Trophoblast cell (in vitro differentiated cells and primary cell): Measurements from ENCODE around the gene CBL.

ENCODE experiments used
- DNase-seq, 2 donors: peaks; one replicate each; pipeline ENCODE4 v3.0.0-alpha.2; 2016
- H2AFZ ChIP-seq: 2 replicates; pipeline ENCODE4 v1.6.1; 2013; ENCODE audit warnings: low read length, moderate library complexity, mild to moderate bottlenecking; ENCODE audit not compliant: insufficient read depth, poor library complexity
- H2AK5ac ChIP-seq: 2 replicates; pipeline ENCODE4 v1.6.1; 2013; ENCODE audit warnings: mild to moderate bottlenecking, low read length
- H2BK120ac ChIP-seq: 2 replicates; pipeline ENCODE4 v1.6.1; 2013; ENCODE audit warnings: low read length, mild to moderate bottlenecking, moderate library complexity; ENCODE audit not compliant: insufficient read depth, poor library complexity
- H2BK12ac ChIP-seq: 2 replicates; pipeline ENCODE4 v1.6.1; 2013; ENCODE audit warnings: mild to moderate bottlenecking, low read length, moderate library complexity
- H2BK5ac ChIP-seq: 2 replicates; pipeline ENCODE4 v1.6.1; 2013; ENCODE audit warnings: low read length, low read depth, moderate library complexity, mild to moderate bottlenecking; ENCODE audit not compliant: poor library complexity
- H3K14ac ChIP-seq: 2 replicates; pipeline ENCODE4 v1.6.1; 2013; ENCODE audit warnings: mild to moderate bottlenecking, low read length
- H3K18ac ChIP-seq: 2 replicates; pipeline ENCODE4 v1.6.1; 2013; ENCODE audit warnings: mild to moderate bottlenecking, low read length
- H3K23ac ChIP-seq: 2 replicates; pipeline ENCODE4 v1.6.1; 2013; ENCODE audit warnings: low read length
- H3K27ac ChIP-seq: 2 replicates; pipeline ENCODE4 v1.5.1; 2013; ENCODE audit warnings: low read depth, mild to moderate bottlenecking, inconsistent platforms, low read length, moderate library complexity
- H3K27me3 ChIP-seq: 2 replicates; pipeline ENCODE4 v1.6.1; 2013; ENCODE audit warnings: inconsistent platforms, mild to moderate bottlenecking, low read length, moderate library complexity; ENCODE audit not compliant: insufficient read depth
- H3K36me3 ChIP-seq, 2 experiments: 1 replicate in 1 of 2; 2 replicates in 1 of 2; pipeline ENCODE4 v1.6.1; 2013; ENCODE audit warnings: low read length in 2 of 2, mild to moderate bottlenecking in 2 of 2, moderate library complexity in 1 of 2; ENCODE audit not compliant: insufficient read depth in 2 of 2, control insufficient read depth in 1 of 2
- H3K4ac ChIP-seq: 2 replicates; pipeline ENCODE4 v1.6.1; 2013; ENCODE audit warnings: low read depth, mild to moderate bottlenecking, low read length, moderate library complexity
- H3K4me1 ChIP-seq, 2 experiments: 1 replicate in 1 of 2; 2 replicates in 1 of 2; pipeline ENCODE4 v1.6.1; 2013; ENCODE audit warnings: low read length in 2 of 2, mild to moderate bottlenecking in 2 of 2, moderate library complexity in 1 of 2; ENCODE audit not compliant: insufficient read depth in 2 of 2, control insufficient read depth in 1 of 2
- H3K4me2 ChIP-seq: 2 replicates; pipeline ENCODE4 v1.6.1; 2013; ENCODE audit warnings: inconsistent platforms, mild to moderate bottlenecking, low read length, moderate library complexity
- H3K4me3 ChIP-seq: 2 replicates; pipeline ENCODE4 v1.5.1; 2013; ENCODE audit warnings: mild to moderate bottlenecking, low read depth, low read length, inconsistent platforms
- H3K79me1 ChIP-seq: one replicate; pipeline ENCODE4 v1.6.1; 2013; ENCODE audit warnings: low read length
- H3K79me2 ChIP-seq: 2 replicates; pipeline ENCODE4 v1.6.1; 2013; ENCODE audit warnings: low read length, mild to moderate bottlenecking; ENCODE audit not compliant: control insufficient read depth, insufficient read depth, poor library complexity
- H3K9ac ChIP-seq: 2 replicates; pipeline ENCODE4 v1.6.1; 2013; ENCODE audit warnings: mild to moderate bottlenecking, low read length
- H3K9me3 ChIP-seq: 2 replicates; pipeline ENCODE4 v1.6.1; 2013; ENCODE audit warnings: low read depth, mild to moderate bottlenecking, control low read depth, inconsistent platforms, low read length; ENCODE audit not compliant: insufficient read depth
- H4K12ac ChIP-seq: 2 replicates; pipeline ENCODE4 v1.6.1; 2013; ENCODE audit warnings: low read depth, mild to moderate bottlenecking, low read length, moderate library complexity
- H4K8ac ChIP-seq: 2 replicates; pipeline ENCODE4 v1.6.1; 2013; ENCODE audit warnings: low read depth, mild to moderate bottlenecking, low read length, moderate library complexity
- H4K91ac ChIP-seq: one replicate; pipeline ENCODE4 v1.6.1; 2013; ENCODE audit warnings: low read depth, mild to moderate bottlenecking, low read length, moderate library complexity
- WGBS: extraction: QIAGEN DNeasy Blood & Tissue Kit; methylation state at CpG from one replicate; pipeline ENCODE4 v1.1.7; 2013; ENCODE audit warnings: missing lambda C conversion rate; ENCODE audit not compliant: insufficient read length, insufficient coverage; ENCODE audit errors: extremely low coverage; 5-methylcytosine and 5-hydroxymethylcytosine counted together

Gene CBL

GRCh38 chr11:119209186-119209585 is 3.0 kb downstream of the CBL start:
- DNase-seq = no peak
- WGBS = no CpG with 5 or more reads among the region's 7 CpGs

GRCh38 chr11:119210050-119210449 is 3.9 kb downstream of the CBL start:
- Histone ChIP-seq H3K27me3 (no peaks in the 10 kb centered on the region), H4K12ac (no peak overlapping the region), H2BK120ac (no peak overlapping the region), H3K9ac (no peak overlapping the region), H4K8ac (no peak overlapping the region), H3K36me3 (no peaks in the 10 kb centered on the region), H2BK5ac (no peak overlapping the region), H3K4me1 (no peaks in the 10 kb centered on the region), H3K79me1 (peaks cover 8% of the 10 kb centered on the region), H3K27ac (no peak overlapping the region), H3K4ac (no peak overlapping the region), H3K18ac (no peak overlapping the region), H4K91ac (no peak overlapping the region), H2AK5ac (no peak overlapping the region), H2BK12ac (no peak overlapping the region), H3K14ac (no peak overlapping the region), H3K9me3 (no peaks in the 10 kb centered on the region), H2AFZ (no peak overlapping the region), H3K4me3 (no peak overlapping the region), H3K79me2 (peaks cover 16% of the 10 kb centered on the region), H3K4me2 (no peak overlapping the region), H3K23ac (no peak overlapping the region)
- peak; percentile 42 to 64 for DNase-seq
- no CpG with 5 or more reads among the region's 3 CpGs for WGBS

More at GRCh38 chr11:119209186-119209585, 3.0 kb downstream of the CBL start:
- no peak overlapping the region for H3K4me2 ChIP-seq
- H3K18ac ChIP-seq = no peak overlapping the region
- no peaks in the 10 kb centered on the region for H3K36me3 ChIP-seq
- H3K4me1 ChIP-seq = no peaks in the 10 kb centered on the region
- no peak overlapping the region for H2BK120ac ChIP-seq
- H3K4ac ChIP-seq = peak overlapping the region; percentile 73
- no peaks in the 10 kb centered on the region for H3K27me3 ChIP-seq
- no peak overlapping the region for H4K8ac ChIP-seq
- no peak overlapping the region for H2AK5ac ChIP-seq
- H4K91ac ChIP-seq = no peak overlapping the region
- H3K9me3 ChIP-seq = no peaks in the 10 kb centered on the region
- peaks cover 16% of the 10 kb centered on the region for H3K79me2 ChIP-seq
- H3K9ac ChIP-seq = no peak overlapping the region
- no peak overlapping the region for H2AFZ ChIP-seq
- H3K79me1 ChIP-seq = peaks cover 8% of the 10 kb centered on the region
- no peak overlapping the region for H3K4me3 ChIP-seq
- H2BK5ac ChIP-seq = no peak overlapping the region
- H3K14ac ChIP-seq = no peak overlapping the region
- no peak overlapping the region for H4K12ac ChIP-seq
- H3K27ac ChIP-seq = no peak overlapping the region
- no peak overlapping the region for H2BK12ac ChIP-seq
- H3K23ac ChIP-seq = no peak overlapping the region

GRCh38 chr11:119218141-119218878 is 12.2 kb downstream of the CBL start:
- Histone ChIP-seq H3K27me3 (no peaks in the 10 kb centered on the region), H2BK12ac (no peak overlapping the region), H3K18ac (no peak overlapping the region), H3K36me3 (peaks cover 2 to 5% of the 10 kb centered on the region in 2 experiments), H2BK5ac (no peak overlapping the region), H4K12ac (no peak overlapping the region), H2AFZ (no peak overlapping the region), H3K9ac (no peak overlapping the region), H3K79me1 (no peaks in the 10 kb centered on the region), H3K4me1 (no peaks in the 10 kb centered on the region), H3K23ac (no peak overlapping the region), H2BK120ac (no peak overlapping the region), H4K91ac (no peak overlapping the region), H3K4me3 (no peak overlapping the region), H2AK5ac (no peak overlapping the region), H3K14ac (no peak overlapping the region), H3K9me3 (no peaks in the 10 kb centered on the region), H3K4ac (peak overlapping the region; percentile 36), H3K27ac (no peak overlapping the region), H3K79me2 (peaks cover 7% of the 10 kb centered on the region), H3K4me2 (no peak overlapping the region), H4K8ac (no peak overlapping the region)
- no CpG with 5 or more reads among the region's 8 CpGs for WGBS
- DNase-seq = peak; percentile 72 to 92

GRCh38 chr11:119222308-119222707 is 16.2 kb downstream of the CBL start:
- DNase-seq = peak in 1 of 2 donors; percentile 28
- H3K14ac ChIP-seq = no peak overlapping the region
- H3K4me3 ChIP-seq = no peak overlapping the region
- no peak overlapping the region for H2AK5ac ChIP-seq
- peaks cover 0 to 5% of the 10 kb centered on the region in 2 experiments for H3K36me3 ChIP-seq
- H2BK5ac ChIP-seq = no peak overlapping the region
- H3K27me3 ChIP-seq = no peaks in the 10 kb centered on the region
- H3K79me2 ChIP-seq = peaks cover 4% of the 10 kb centered on the region
- H3K23ac ChIP-seq = no peak overlapping the region
- no peaks in the 10 kb centered on the region for H3K4me1 ChIP-seq
- H3K4ac ChIP-seq = peak overlapping the region; percentile 10
- H3K27ac ChIP-seq = no peak overlapping the region
- H3K9me3 ChIP-seq = no peaks in the 10 kb centered on the region
- H3K4me2 ChIP-seq = no peak overlapping the region
- no peak overlapping the region for H2BK12ac ChIP-seq
- H3K79me1 ChIP-seq = no peaks in the 10 kb centered on the region
- no peak overlapping the region for H4K91ac ChIP-seq
- no peak overlapping the region for H4K8ac ChIP-seq
- no peak overlapping the region for H3K18ac ChIP-seq
- no peak overlapping the region for H2BK120ac ChIP-seq
- no peak overlapping the region for H4K12ac ChIP-seq
- no peak overlapping the region for H3K9ac ChIP-seq
- WGBS = no CpG with 5 or more reads among the region's 2 CpGs
- no peak overlapping the region for H2AFZ ChIP-seq
